Measurements from ENCODE around the gene F2RL3. TPM values are rescaled to one million over a fixed set of nuclear protein-coding genes. Genes with fewer than 3 reads are reported as not detected.

F2RL3 gene
- total RNA-seq, 1 experiment from 2014 or later, result not detected

GRCh38 chr19:16920816-16921529 lies 32.2 kb downstream of the F2RL3 start:
- no peak for DNase-seq
- Mint-ChIP-seq H3K9me3 (ENCODE audit: unreplicated experiment) (no peaks in the 10 kb centered on the region), H3K4me3 (ENCODE audit: unreplicated experiment) (no peak overlapping the region), H3K27ac (ENCODE audit: unreplicated experiment) (no peak overlapping the region), H3K36me3 (ENCODE audit: insufficient read depth, unreplicated experiment) (no peaks in the 10 kb centered on the region), H3K27me3 (ENCODE audit: insufficient read depth, unreplicated experiment) (peaks cover 3% of the 10 kb centered on the region), H3K4me1 (ENCODE audit: low read depth, unreplicated experiment) (no peaks in the 10 kb centered on the region)
- ChIA-PET POLR2A (no interaction called here), CTCF (no interaction called here)
- intact Hi-C loops (cut with micrococcal nuclease; ENCODE audit: unreplicated experiment), result no loop called here
- H3K27me3 ChIP-seq (replicated peaks; ENCODE audit: control insufficient read depth, insufficient read depth, low read length), result no peaks in the 10 kb centered on the region
- no peaks in the 10 kb centered on the region for H3K36me3 ChIP-seq (ENCODE audit: control insufficient read depth, insufficient read depth, low read length)
- no TSS peak for BruUV-seq (replicated peaks)
- TF ChIP-seq CTCF (IDR thresholded peaks at IDR 0.05; ENCODE audit: insufficient read depth in 1 of 2, low read depth in 1 of 2, low read length in 1 of 2, severe bottlenecking in 1 of 2, unreplicated experiment in 1 of 2), result no peak
- no peaks in the 10 kb centered on the region for H3K4me1 ChIP-seq
- peaks cover 4% of the 10 kb centered on the region; the same call in 1 of the 2 replicates for H3K9me3 ChIP-seq
- H3K4me3 ChIP-seq (ENCODE audit: low read depth, low read length), result no peak overlapping the region

GRCh38 chr19:16921766-16922591 lies 33.2 kb downstream of the F2RL3 start:
- no peak overlapping the region for H3K4me3 Mint-ChIP-seq (ENCODE audit: unreplicated experiment)
- no TSS peak for BruUV-seq (replicated peaks)

GRCh38 chr19:16922592-16922934 lies 33.8 kb downstream of the F2RL3 start:
- no peak overlapping the region for H3K27ac Mint-ChIP-seq (ENCODE audit: unreplicated experiment)
- H3K4me1 Mint-ChIP-seq (ENCODE audit: low read depth, unreplicated experiment), result no peaks in the 10 kb centered on the region
- Histone ChIP-seq H3K9me3 (peaks cover 4% of the 10 kb centered on the region; the same call in 1 of the 2 replicates), H3K36me3 (ENCODE audit: control insufficient read depth, insufficient read depth, low read length) (no peaks in the 10 kb centered on the region), H3K4me3 (ENCODE audit: low read depth, low read length) (no peak overlapping the region), H3K4me1 (no peaks in the 10 kb centered on the region), H3K27me3 (replicated peaks; ENCODE audit: control insufficient read depth, insufficient read depth, low read length) (no peaks in the 10 kb centered on the region)
- peaks cover 3% of the 10 kb centered on the region for H3K27me3 Mint-ChIP-seq (ENCODE audit: insufficient read depth, unreplicated experiment)
- H3K4me3 Mint-ChIP-seq (ENCODE audit: unreplicated experiment), result no peak overlapping the region
- no peak for TF ChIP-seq CTCF (IDR thresholded peaks at IDR 0.05; ENCODE audit: insufficient read depth in 1 of 2, low read depth in 1 of 2, low read length in 1 of 2, severe bottlenecking in 1 of 2, unreplicated experiment in 1 of 2)
- POLR2A ChIA-PET, result no interaction called here
- intact Hi-C loops (cut with micrococcal nuclease; ENCODE audit: unreplicated experiment), result no loop called here
- no TSS peak for BruUV-seq (replicated peaks)
- no peaks in the 10 kb centered on the region for H3K36me3 Mint-ChIP-seq (ENCODE audit: insufficient read depth, unreplicated experiment)
- CTCF ChIA-PET, result no interaction called here
- no peak for DNase-seq
- H3K9me3 Mint-ChIP-seq (ENCODE audit: unreplicated experiment), result peaks cover 15% of the 10 kb centered on the region

More at GRCh38 chr19:16921766-16922591, 33.2 kb downstream of the F2RL3 start:
- ChIA-PET POLR2A (no interaction called here), CTCF (no interaction called here)
- Histone ChIP-seq H3K27me3 (replicated peaks; ENCODE audit: control insufficient read depth, insufficient read depth, low read length) (no peaks in the 10 kb centered on the region), H3K4me1 (no peaks in the 10 kb centered on the region), H3K4me3 (ENCODE audit: low read depth, low read length) (no peak overlapping the region), H3K36me3 (ENCODE audit: control insufficient read depth, insufficient read depth, low read length) (no peaks in the 10 kb centered on the region), H3K9me3 (peaks cover 4% of the 10 kb centered on the region; the same call in 1 of the 2 replicates)
- TF ChIP-seq CTCF (IDR thresholded peaks at IDR 0.05; ENCODE audit: insufficient read depth in 1 of 2, low read depth in 1 of 2, low read length in 1 of 2, severe bottlenecking in 1 of 2, unreplicated experiment in 1 of 2), result no peak
- Mint-ChIP-seq H3K36me3 (ENCODE audit: insufficient read depth, unreplicated experiment) (no peaks in the 10 kb centered on the region), H3K27me3 (ENCODE audit: insufficient read depth, unreplicated experiment) (peaks cover 3% of the 10 kb centered on the region), H3K9me3 (ENCODE audit: unreplicated experiment) (peaks cover 9% of the 10 kb centered on the region), H3K27ac (ENCODE audit: unreplicated experiment) (no peak overlapping the region), H3K4me1 (ENCODE audit: low read depth, unreplicated experiment) (no peaks in the 10 kb centered on the region)
- no peak for DNase-seq
- intact Hi-C loops (cut with micrococcal nuclease; ENCODE audit: unreplicated experiment), result no loop called here

Data from Caco-2 (cell line).